HTR-8/SVneo (cell line): Measurements from ENCODE around the gene GID8.
A peak's percentile ranks its signal among the peaks of the same experiment; 100 is the strongest.

Source experiments
- DNase-seq: peaks from one replicate; pipeline ENCODE4 v3.0.0; 2011; ENCODE audit warnings: low spot score, mixed read lengths; ENCODE audit not compliant: insufficient read length
- FAIRE-seq: peaks from 2 replicates; lab custom pipeline; 2011; peaks lifted over from hg19 to GRCh38; lab: Jason Lieb, UNC

Gene GID8

GRCh38 chr20:62938105-62938888 lies at the start of gene GID8:
GID8 (plus strand) TSS chr20:62938147; CDS start chr20:62941503, 3,356 bp downstream.
- DNase-seq (peak; percentile 73), FAIRE-seq (peak; percentile 36)

GRCh38 chr20:62888406-62888805 lies 49.5 kb upstream of the GID8 start:
- FAIRE-seq (no peak), DNase-seq (no peak)

DNA sequence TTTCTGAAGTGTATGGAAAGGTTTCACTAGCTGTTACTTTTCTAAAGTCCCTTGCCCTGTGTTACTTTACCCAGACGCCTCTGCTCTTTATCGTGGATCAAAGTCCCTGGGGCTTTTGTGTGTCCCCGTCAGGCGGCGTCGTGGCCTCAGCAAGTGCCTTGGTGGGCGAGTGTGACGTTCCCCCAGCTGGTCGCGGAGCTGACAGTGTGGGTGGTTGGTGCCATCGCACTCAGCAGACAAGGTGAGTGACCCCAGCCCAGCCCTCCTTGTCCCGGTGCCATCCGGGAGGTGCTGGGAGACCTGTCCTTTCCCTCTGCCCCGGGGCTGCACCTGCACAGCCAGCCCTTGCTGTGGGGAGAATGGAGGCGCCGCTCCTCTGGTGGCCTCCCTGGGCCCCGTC lies 49.0 kb upstream of the GID8 start:
- no peak for FAIRE-seq

DNA sequence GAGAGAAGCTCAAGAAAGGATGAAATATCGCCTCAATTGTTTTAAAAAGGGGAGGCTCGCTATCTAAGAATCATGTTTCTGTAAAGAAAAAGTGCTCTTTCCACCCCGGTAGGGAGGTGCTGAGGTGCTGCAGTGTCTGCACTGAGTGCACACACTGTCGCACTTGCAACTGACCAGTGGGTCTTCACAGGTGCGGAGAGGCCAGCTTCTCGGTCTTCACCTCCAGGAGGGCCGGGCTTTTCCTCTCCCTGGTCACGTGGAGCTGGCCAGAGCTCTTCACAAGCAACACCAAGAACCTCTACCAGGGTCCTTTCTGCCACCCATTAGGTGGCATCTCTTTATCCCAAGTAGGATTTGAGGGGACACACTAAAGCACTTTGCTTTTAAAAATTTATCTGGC lies 48.5 kb upstream of the GID8 start:
- DNase-seq, result no peak
- no peak for FAIRE-seq

More for the DNA sequence above, 49.0 kb upstream of the GID8 start:
- no peak for DNase-seq

DNA sequence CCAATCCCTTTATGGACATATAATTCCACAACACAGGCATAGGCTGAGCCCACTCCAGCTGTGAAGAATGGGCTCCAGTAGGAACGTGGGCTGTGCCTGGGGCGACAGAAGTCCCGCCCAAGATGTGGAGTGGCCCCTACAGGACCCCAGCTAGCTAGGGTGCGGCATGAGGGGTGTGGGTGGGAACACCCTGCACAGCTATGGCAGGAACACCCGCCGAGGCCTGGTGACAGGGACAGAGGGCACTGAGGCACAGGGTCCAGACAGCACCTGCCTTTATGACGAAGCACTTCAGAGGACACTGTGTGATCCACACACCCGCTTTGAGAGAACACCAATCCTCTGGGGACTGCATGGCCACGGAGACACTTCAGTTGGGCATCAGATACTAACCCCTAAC lies 48.1 kb upstream of the GID8 start:
- FAIRE-seq (peak; percentile 64), DNase-seq (no peak)

DNA sequence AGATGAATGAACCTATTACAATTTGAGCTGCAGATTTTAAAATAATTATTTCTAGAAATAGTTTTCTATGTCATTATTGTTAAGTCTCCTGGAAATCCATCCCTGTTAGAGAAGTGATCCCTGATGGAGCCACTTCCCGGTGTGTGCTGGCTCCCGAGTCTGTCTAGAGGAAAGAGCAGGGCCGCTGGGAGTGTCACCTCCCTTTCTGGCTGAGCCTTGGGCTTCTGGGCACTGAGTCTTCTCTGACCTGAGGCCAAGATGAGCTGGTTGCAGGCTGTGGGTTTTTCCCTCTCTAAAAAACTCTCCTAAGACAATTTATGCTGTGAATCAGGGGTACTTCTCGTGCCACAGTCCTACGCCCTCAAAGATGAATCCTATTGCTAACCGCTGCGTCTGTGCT lies 47.5 kb upstream of the GID8 start:
- DNase-seq (no peak), FAIRE-seq (no peak)

DNA sequence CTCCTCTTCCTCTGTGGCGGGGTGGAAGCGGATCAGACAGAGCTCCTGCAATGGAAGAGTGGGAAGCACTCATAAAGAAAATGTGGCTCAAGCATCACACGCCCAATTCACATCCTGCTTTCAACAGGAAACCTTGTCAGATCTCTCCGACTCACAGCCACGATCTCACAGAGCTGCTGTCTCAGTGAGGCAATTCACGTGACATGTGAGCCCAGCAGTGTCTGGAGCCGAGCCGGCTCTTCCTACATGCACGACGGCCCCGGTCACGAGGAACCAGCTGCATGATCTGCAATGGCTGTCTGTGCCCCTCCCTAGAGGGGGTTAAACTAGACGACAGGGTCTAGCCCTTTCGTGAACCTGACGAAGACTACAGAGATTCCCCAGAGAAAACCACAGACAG lies 46.8 kb upstream of the GID8 start:
- DNase-seq (no peak), FAIRE-seq (peak; percentile 9)

DNA sequence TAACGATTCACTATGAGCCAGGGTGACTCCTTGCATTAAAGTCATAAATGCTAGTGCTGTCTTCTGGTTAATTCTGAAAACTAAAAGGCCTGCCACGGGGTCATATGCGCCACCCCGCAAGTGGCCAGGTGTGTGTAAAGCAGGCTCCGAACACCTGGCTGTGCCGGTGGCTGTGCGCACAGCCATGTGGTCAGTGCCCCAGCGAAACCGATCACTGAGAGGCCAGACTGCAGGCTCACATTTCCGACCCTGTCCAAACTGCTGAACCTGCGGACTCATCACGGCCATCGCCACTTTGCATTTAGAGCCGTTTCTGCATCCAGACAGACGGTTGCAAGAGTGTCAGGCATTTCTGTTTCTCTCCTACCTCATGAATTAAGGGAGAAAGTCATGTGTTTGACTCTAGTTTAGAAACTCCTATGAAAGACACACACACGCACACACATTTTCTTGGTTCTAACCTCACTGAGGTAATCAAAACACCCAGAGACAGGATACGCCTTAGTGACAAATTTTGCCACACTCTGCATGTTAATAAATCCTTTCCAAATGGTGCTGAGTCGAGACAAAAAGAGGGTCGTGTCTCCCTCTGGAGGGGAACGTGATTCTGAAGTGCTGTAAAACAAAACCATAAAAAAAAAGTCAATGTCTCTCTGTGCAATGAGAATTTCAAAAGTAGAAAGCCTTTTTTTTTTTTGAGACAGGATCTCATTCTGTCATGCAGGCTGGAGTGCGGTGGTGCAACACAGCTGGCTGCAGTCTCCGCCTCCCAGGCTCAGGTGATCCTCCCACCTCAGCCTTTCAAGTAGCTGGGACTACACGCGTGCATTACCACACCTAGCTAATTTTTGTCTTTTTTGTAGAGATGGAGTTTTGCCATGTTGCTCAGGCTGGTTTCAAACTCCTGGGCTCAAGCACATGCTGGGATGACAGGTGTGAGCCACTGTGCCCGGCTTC lies 45.3 kb upstream of the GID8 start:
- DNase-seq (no peak), FAIRE-seq (no peak)

- DNase-seq (no peak), FAIRE-seq (peak; percentile 54)
Observed at GRCh38 chr20:62893700-62894099, 44.2 kb upstream of the GID8 start.

DNA sequence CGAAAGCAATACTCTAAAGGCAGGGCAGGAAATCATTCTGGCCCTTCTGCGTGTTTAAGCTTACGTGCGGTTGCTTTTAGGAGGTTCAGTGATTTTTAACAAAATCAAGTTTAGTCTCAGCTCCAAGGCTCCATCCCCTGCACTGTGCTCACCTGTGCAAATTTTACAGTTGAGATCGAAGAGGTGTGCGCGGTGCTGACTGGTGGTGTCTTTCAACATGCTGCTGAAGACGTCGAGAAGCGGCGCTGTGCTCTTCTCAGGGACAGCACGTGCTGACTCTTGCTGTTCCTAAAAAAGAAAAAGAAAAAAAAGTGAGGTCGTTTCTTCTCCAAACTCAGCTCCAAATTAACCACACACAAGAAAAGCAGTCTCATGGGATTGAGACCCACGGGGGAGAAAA lies 43.7 kb upstream of the GID8 start:
- no peak for DNase-seq
- no peak for FAIRE-seq

- no peak for DNase-seq
Observed at GRCh38 chr20:62895539-62895938, 42.4 kb upstream of the GID8 start.

DNA sequence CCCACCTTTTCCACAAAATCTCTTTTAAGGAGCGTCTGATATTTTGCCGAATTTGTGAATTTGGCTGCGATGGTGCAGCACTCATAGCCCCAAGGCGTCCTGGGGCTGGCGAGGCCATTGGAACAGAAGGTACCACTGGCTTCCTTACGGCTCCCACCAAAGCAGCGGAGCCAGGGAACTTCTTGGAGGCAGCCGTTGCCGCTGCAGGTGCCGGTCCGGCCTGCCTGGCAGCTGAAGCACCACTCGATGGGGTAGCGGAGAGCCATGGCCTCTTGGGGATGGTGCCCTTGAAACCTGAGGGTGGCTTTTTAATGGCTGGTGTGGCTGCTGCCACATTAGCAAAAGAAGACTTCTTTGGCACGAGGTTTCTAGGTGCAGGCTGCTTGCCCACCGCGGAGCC lies 41.4 kb upstream of the GID8 start:
- FAIRE-seq (no peak), DNase-seq (no peak)

More at GRCh38 chr20:62895539-62895938, 42.4 kb upstream of the GID8 start:
- peak; percentile 13 for FAIRE-seq

DNA sequence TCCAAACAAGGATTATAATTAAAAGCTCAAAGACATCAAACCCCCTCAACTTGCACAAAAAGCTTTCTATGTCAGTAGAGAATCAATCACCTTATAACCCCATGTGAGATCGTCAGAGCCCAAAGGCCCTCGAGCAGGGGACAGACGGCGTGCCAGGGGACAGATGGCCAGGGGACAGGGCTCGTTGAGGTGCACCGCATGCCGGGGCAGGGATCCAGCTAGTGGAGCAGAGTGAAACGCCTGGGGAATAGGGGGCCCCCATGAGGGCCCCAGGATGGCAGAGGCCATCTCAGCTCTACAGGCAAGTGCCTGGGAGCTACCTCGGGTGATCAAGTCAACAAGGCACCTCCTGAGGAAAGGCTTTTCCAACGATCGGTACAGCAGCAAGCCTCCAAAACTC lies 40.3 kb upstream of the GID8 start:
- FAIRE-seq, result no peak

GRCh38 chr20:62898093-62898964 lies 39.6 kb upstream of the GID8 start:
- no peak for FAIRE-seq
- DNase-seq, result no peak

More for the DNA sequence above, 40.3 kb upstream of the GID8 start:
- no peak for DNase-seq

GRCh38 chr20:62898970-62899632 lies 38.8 kb upstream of the GID8 start:
- no peak for FAIRE-seq
- DNase-seq, result no peak

DNA sequence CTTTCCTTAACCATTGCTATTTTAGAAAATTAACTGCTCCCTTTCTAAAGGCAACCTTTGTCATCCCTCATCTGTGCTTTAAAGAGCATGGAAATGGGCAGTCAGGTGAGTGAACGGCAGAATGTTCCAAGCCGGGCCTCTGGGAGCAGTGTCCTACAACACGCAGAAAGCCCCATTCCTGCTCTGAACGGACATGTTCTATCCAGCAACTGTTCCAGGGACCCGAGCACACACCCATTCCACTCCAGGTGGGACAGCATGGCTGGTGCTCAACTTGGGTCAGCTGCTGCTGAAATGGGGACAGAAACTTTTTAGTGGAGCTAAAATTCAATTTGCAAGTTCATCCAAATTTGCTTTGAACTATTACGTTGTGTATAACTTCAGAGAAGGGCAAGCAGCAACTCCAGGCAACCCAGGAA lies 38.3 kb upstream of the GID8 start:
- no peak for FAIRE-seq
- no peak for DNase-seq

DNA sequence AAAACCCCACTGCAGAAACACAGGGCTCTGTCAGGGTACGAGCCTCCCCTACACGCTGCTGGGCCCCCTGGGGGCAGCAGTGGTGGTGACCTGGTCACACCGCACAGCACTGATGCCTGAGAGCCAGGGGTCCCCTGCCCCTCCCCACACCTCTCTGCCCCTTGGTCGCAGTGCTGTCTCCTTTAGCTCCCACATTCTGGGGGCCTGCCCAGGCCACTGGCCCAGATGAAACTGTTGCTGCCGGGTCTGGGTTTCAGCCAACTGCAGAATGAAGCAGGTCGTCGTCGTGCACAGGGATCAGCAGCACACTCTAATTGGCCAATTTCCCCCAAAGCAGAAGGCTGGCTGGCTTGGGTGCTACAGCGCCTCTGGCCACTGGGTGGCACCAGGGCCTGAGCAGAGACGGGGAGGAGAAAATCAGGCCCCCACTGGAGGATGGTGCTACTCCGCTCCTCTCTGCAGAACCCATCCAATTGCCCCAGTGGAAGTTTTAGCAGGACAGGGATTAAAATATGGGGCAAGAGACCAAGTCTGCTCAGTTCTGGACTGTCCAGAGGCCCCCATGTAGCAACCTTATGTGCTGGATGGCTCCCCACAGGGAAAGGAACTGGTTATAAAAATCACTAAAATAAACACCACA lies 37.8 kb upstream of the GID8 start:
- FAIRE-seq (peak; percentile 94), DNase-seq (peak; percentile 98)

GRCh38 chr20:62900692-62901584 lies 37.0 kb upstream of the GID8 start:
- peak; percentile 53 for DNase-seq
- peak; percentile 13 for FAIRE-seq
